GM13976 (cell line): ENCODE measurements around the gene PHAX.

Source experiments
- DNase-seq: peaks from one replicate; pipeline ENCODE4 v3.0.0; 2012; ENCODE audit warnings: low spot score
- in situ Hi-C: fragments of 300-500 bp; cut with MboI; formaldehyde crosslinking; loops from one replicate; pipeline ENCODE4 v1.12.0; 2022; ENCODE audit warnings: low sequenced_read_pairs, mixed read lengths, inconsistent platforms; ENCODE audit not compliant: unreplicated experiment
- TF ChIP-seq, protein P1 (sequence below): IDR thresholded peaks from 2 replicates; pipeline ENCODE4 v1.5.1; 2012; ENCODE audit warnings: borderline replicate concordance, mild to moderate bottlenecking; ENCODE audit not compliant: insufficient read depth; ENCODE audit errors: extremely low read depth, missing control alignments, control extremely low read depth

Gene PHAX

DNA sequence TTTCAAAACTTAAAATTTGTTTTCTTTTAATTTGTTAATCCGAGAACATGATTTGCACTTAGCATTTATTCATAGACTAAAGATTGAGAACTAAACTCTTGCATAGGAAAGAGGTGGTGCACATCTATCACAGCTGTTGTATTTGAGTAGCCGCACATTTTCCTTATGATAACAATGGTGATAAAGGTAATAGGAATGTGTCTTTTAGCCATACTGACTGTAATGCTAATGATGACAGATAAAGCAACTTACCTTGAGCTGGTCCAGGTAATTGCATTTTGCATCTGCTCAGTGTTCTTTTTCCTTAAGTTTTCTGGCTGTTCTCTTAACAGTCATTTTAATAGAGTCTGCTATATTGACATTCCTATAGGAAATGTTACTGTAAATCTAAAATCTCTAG lies 19.0 kb downstream of the PHAX start:
- in situ Hi-C loops, result no loop called here
- DNase-seq, result no peak
- TF ChIP-seq, protein P1, sequence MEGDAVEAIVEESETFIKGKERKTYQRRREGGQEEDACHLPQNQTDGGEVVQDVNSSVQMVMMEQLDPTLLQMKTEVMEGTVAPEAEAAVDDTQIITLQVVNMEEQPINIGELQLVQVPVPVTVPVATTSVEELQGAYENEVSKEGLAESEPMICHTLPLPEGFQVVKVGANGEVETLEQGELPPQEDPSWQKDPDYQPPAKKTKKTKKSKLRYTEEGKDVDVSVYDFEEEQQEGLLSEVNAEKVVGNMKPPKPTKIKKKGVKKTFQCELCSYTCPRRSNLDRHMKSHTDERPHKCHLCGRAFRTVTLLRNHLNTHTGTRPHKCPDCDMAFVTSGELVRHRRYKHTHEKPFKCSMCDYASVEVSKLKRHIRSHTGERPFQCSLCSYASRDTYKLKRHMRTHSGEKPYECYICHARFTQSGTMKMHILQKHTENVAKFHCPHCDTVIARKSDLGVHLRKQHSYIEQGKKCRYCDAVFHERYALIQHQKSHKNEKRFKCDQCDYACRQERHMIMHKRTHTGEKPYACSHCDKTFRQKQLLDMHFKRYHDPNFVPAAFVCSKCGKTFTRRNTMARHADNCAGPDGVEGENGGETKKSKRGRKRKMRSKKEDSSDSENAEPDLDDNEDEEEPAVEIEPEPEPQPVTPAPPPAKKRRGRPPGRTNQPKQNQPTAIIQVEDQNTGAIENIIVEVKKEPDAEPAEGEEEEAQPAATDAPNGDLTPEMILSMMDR, result no peak

GRCh38 chr5:126624534-126624933 lies 23.8 kb downstream of the PHAX start:
- in situ Hi-C loops, result no loop called here
- TF ChIP-seq, protein P1, result no peak
- DNase-seq, result no peak

DNA sequence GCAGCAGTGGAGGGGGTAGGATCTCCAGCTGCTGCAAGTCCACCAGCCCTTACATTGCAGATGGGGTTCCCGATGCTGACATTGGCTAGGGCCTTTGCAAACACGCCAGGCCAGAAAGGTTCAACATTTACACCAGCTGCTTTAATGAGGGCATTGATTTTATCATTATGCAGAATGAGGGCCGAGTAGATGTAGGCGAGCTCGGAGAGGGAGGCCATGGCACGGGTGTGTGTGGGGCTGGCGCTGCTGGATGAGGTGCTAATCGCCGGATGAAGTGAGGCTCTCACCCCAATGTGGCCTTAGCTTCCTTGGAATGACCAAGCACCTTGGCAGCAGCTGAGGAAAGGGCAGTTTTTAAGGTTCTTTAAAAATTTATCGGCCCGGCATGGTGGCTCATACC lies 27.4 kb downstream of the PHAX start:
- TF ChIP-seq, protein P1, result no peak
- in situ Hi-C loops, result no loop called here
- DNase-seq, result no peak

DNA sequence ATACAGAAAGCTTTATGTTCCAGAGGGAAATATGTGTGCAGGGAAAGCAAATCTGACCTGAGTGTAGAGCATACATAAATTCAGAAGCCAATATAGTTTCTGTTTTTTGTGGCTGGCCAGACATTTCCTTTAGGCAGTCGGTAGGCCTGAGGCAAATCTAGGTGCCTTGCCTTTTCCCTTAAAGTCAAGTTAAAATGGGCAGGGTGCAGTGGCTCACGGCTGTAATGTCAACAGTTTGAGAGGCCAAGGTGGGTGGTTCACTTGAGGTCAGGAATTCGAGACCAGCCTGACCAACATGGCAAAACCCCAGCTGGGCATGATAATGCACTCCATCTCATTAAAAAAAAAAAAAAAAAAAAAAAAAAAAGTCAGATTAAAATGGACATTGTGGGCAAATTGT lies 31.2 kb downstream of the PHAX start:
- in situ Hi-C loops, result no loop called here
- TF ChIP-seq, protein P1, result no peak
- DNase-seq, result no peak

GRCh38 chr5:126633552-126633951 lies 32.8 kb downstream of the PHAX start:
- in situ Hi-C loops, result no loop called here
- TF ChIP-seq, protein P1, result no peak
- DNase-seq, result no peak

GRCh38 chr5:126635585-126635984 lies 34.8 kb downstream of the PHAX start:
- DNase-seq, result no peak
- TF ChIP-seq, protein P1, result no peak
- in situ Hi-C loops, result no loop called here

- TF ChIP-seq, protein P1, result no peak
- in situ Hi-C loops, result no loop called here
- DNase-seq, result no peak
Observed at GRCh38 chr5:126636956-126637355, 36.2 kb downstream of the PHAX start.
